Nephron (organoid): ENCODE data around the gene LRBA.

ENCODE experiments used
- H3K27ac Mint-ChIP-seq, 3 experiments: 2 replicates each; pipeline ENCODE4 v1.8.0; 2020; ENCODE audit warnings: mixed read lengths in 3 of 3, mild to moderate bottlenecking in 2 of 3, moderate library complexity in 1 of 3
- H3K27me3 Mint-ChIP-seq: 2 replicates; pipeline ENCODE4 v1.8.0; 2021; ENCODE audit warnings: low read depth, mild to moderate bottlenecking, moderate library complexity, mixed read lengths
- H3K36me3 Mint-ChIP-seq: 2 replicates; pipeline ENCODE4 v1.8.0; 2020; ENCODE audit warnings: low read depth, mixed read lengths
- H3K4me1 Mint-ChIP-seq: 2 replicates; pipeline ENCODE4 v1.8.0; 2020; ENCODE audit warnings: mixed read lengths
- H3K4me3 Mint-ChIP-seq, 3 experiments: 2 replicates each; pipeline ENCODE4 v1.8.0; 2020; ENCODE audit warnings: mild to moderate bottlenecking in 3 of 3, mixed read lengths in 3 of 3, moderate library complexity in 2 of 3
- H3K9me3 Mint-ChIP-seq: 2 replicates; pipeline ENCODE4 v1.8.0; 2020; ENCODE audit warnings: mixed read lengths
- TF ChIP-seq, protein P1 (sequence below), 3 experiments: fragments of 200-600 bp; sonication (generic); IDR thresholded peaks; one replicate each; pipeline ENCODE4 v1.5.0; 2021; ENCODE audit warnings: antibody characterized with exemption in 3 of 3; ENCODE audit not compliant: unreplicated experiment in 3 of 3

Gene LRBA

DNA sequence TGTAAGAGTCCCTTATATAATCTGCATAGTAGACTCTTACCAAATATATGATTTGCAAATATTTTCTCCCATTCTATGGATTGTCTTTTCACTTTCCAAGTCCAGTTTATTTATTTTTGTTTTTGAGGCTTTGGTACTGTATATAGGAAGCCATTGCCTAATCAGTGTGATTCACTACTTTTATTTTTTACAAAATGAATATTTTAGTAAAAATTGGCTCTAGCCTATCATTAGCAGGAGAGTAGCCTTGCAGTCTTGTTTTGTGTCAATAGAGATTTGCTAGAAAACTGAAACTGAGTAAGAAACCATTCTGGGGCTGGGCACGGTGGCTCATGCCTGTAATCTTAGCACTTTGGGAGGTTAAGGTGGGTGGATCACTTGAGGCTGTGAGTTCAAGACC, 633.1 kb downstream of the LRBA start:
- no peaks in the 10 kb centered on the region for H3K27me3 Mint-ChIP-seq
- H3K4me3 Mint-ChIP-seq: no peak overlapping the region
- no peak overlapping the region for H3K27ac Mint-ChIP-seq
- no peaks in the 10 kb centered on the region for H3K4me1 Mint-ChIP-seq
- H3K36me3 Mint-ChIP-seq: no peaks in the 10 kb centered on the region
- TF ChIP-seq, protein P1, sequence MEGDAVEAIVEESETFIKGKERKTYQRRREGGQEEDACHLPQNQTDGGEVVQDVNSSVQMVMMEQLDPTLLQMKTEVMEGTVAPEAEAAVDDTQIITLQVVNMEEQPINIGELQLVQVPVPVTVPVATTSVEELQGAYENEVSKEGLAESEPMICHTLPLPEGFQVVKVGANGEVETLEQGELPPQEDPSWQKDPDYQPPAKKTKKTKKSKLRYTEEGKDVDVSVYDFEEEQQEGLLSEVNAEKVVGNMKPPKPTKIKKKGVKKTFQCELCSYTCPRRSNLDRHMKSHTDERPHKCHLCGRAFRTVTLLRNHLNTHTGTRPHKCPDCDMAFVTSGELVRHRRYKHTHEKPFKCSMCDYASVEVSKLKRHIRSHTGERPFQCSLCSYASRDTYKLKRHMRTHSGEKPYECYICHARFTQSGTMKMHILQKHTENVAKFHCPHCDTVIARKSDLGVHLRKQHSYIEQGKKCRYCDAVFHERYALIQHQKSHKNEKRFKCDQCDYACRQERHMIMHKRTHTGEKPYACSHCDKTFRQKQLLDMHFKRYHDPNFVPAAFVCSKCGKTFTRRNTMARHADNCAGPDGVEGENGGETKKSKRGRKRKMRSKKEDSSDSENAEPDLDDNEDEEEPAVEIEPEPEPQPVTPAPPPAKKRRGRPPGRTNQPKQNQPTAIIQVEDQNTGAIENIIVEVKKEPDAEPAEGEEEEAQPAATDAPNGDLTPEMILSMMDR (IDR thresholded peaks at IDR 0.05; ENCODE audit: unreplicated experiment in 3 of 3): no peak
- H3K9me3 Mint-ChIP-seq: no peaks in the 10 kb centered on the region

DNA sequence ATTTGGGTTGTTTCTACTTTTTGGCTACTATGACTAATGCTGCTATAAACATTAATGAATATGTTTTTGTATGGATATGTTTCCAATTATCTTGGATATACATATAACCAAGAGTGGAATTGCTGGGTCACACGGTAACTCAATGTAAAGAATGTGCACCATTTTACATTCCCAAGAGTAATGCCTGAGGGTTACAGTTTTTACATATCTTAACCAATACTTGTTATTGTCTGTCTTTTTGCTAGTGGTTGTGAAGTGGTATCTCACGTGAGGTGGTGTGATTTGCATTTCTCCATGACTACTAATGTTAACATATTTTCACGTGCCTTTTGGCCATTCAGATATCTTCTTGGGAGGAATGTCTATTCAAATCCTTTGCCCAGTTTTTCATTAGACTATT, 633.5 kb downstream of the LRBA start:
- TF ChIP-seq, protein P1 (IDR thresholded peaks at IDR 0.05; ENCODE audit: unreplicated experiment in 3 of 3): no peak
- H3K36me3 Mint-ChIP-seq: no peaks in the 10 kb centered on the region
- no peak overlapping the region for H3K4me3 Mint-ChIP-seq
- no peak overlapping the region for H3K27ac Mint-ChIP-seq
- H3K27me3 Mint-ChIP-seq: no peaks in the 10 kb centered on the region
- H3K4me1 Mint-ChIP-seq: no peaks in the 10 kb centered on the region
- no peaks in the 10 kb centered on the region for H3K9me3 Mint-ChIP-seq

GRCh38 chr4:150381036-150381435, 634.0 kb downstream of the LRBA start:
- no peak overlapping the region for H3K4me3 Mint-ChIP-seq
- no peaks in the 10 kb centered on the region for H3K27me3 Mint-ChIP-seq
- no peak overlapping the region for H3K27ac Mint-ChIP-seq
- no peaks in the 10 kb centered on the region for H3K9me3 Mint-ChIP-seq
- TF ChIP-seq, protein P1 (IDR thresholded peaks at IDR 0.05; ENCODE audit: unreplicated experiment in 3 of 3): no peak
- no peaks in the 10 kb centered on the region for H3K36me3 Mint-ChIP-seq
- H3K4me1 Mint-ChIP-seq: no peaks in the 10 kb centered on the region

- Mint-ChIP-seq H3K36me3 (peaks cover 5% of the 10 kb centered on the region), H3K4me1 (no peaks in the 10 kb centered on the region), H3K27ac (no peak overlapping the region), H3K4me3 (no peak overlapping the region), H3K27me3 (no peaks in the 10 kb centered on the region), H3K9me3 (no peaks in the 10 kb centered on the region)
- TF ChIP-seq, protein P1 (IDR thresholded peaks at IDR 0.05; ENCODE audit: unreplicated experiment in 3 of 3): no peak
Measured at GRCh38 chr4:150379454-150379853, 635.6 kb downstream of the LRBA start.

GRCh38 chr4:150375025-150375424, 640.1 kb downstream of the LRBA start:
- H3K4me3 Mint-ChIP-seq: no peak overlapping the region
- TF ChIP-seq, protein P1 (IDR thresholded peaks at IDR 0.05; ENCODE audit: unreplicated experiment in 3 of 3): no peak
- H3K36me3 Mint-ChIP-seq: peaks cover 14% of the 10 kb centered on the region
- H3K9me3 Mint-ChIP-seq: peaks cover 3% of the 10 kb centered on the region
- no peak overlapping the region for H3K27ac Mint-ChIP-seq
- no peaks in the 10 kb centered on the region for H3K27me3 Mint-ChIP-seq
- peaks cover 3% of the 10 kb centered on the region for H3K4me1 Mint-ChIP-seq

GRCh38 chr4:150371869-150372268, 643.2 kb downstream of the LRBA start:
- peaks cover 3% of the 10 kb centered on the region for H3K9me3 Mint-ChIP-seq
- no peak overlapping the region for H3K27ac Mint-ChIP-seq
- H3K4me1 Mint-ChIP-seq: peaks cover 18% of the 10 kb centered on the region
- no peak overlapping the region for H3K4me3 Mint-ChIP-seq
- TF ChIP-seq, protein P1 (IDR thresholded peaks at IDR 0.05; ENCODE audit: unreplicated experiment in 3 of 3): no peak
- H3K36me3 Mint-ChIP-seq: peaks cover 14% of the 10 kb centered on the region
- no peaks in the 10 kb centered on the region for H3K27me3 Mint-ChIP-seq
